Brain pericyte (primary cell): ENCODE data around the gene ZNF221.
A peak's percentile ranks its signal among the peaks of the same experiment; 100 is the strongest.

Source experiments
- DNase-seq: peaks from one replicate; pipeline ENCODE4 v3.0.0-alpha.2; 2012; ENCODE audit warnings: low read depth, low spot score

Gene ZNF221

GRCh38 chr19:43957891-43958290 lies 6.9 kb downstream of the ZNF221 start:
- DNase-seq = no peak

GRCh38 chr19:43960411-43960810 lies 9.4 kb downstream of the ZNF221 start:
- no peak for DNase-seq

GRCh38 chr19:43966079-43966694 lies 15.2 kb downstream of the ZNF221 start:
- no peak for DNase-seq

- DNase-seq = no peak
These were observed 25.7 kb downstream of the ZNF221 start for GRCh38 chr19:43976732-43977131.

GRCh38 chr19:43983544-43983911 lies 32.5 kb downstream of the ZNF221 start:
- DNase-seq = no peak

GRCh38 chr19:43983912-43984686 lies 33.1 kb downstream of the ZNF221 start, which contains the start of gene ZNF155:
Gene ZNF155 (plus strand): TSS chr19:43984188. CDS start chr19:43988544, 4,356 bp downstream.
- peak; percentile 86 for DNase-seq

- no peak for DNase-seq
These were observed 33.6 kb downstream of the ZNF221 start for GRCh38 chr19:43984687-43985000.

GRCh38 chr19:43997631-43998290 lies 46.7 kb downstream of the ZNF221 start:
- DNase-seq = no peak

- DNase-seq = no peak
These were observed 51.2 kb downstream of the ZNF221 start for GRCh38 chr19:44002212-44002565.

- DNase-seq = peak; percentile 73
These were observed 51.8 kb downstream of the ZNF221 start, which contains the start of gene ZNF230 for GRCh38 chr19:44002566-44003460. Gene ZNF230 (plus strand): TSS chr19:44002957. CDS start chr19:44007079, 4,122 bp downstream.

GRCh38 chr19:44003461-44004009 lies 52.5 kb downstream of the ZNF221 start:
- no peak for DNase-seq

GRCh38 chr19:44005973-44006372 lies 54.9 kb downstream of the ZNF221 start:
- DNase-seq = no peak

GRCh38 chr19:44007473-44007872 lies 56.4 kb downstream of the ZNF221 start:
- DNase-seq = no peak

GRCh38 chr19:44010468-44010867 lies 59.4 kb downstream of the ZNF221 start:
- no peak for DNase-seq
